Raji (cell line): Measurements from ENCODE around the gene NTF3.

Experiments
- POLR2A ChIP-seq: IDR thresholded peaks from 2 replicates; pipeline ENCODE4 v1.6.1; 2011; ENCODE audit warnings: low read depth, low read length, control low read depth; ENCODE audit not compliant: insufficient read depth

The NTF3 gene

GRCh38 chr12:5521456-5522325 is 89.8 kb downstream of the NTF3 start:
- TF ChIP-seq POLR2A: no peak

GRCh38 chr12:5522432-5523335 is 90.8 kb downstream of the NTF3 start:
- no peak for TF ChIP-seq POLR2A

- TF ChIP-seq POLR2A: no peak
These were observed 91.6 kb downstream of the NTF3 start for GRCh38 chr12:5523396-5524115.

GRCh38 chr12:5524116-5524768 is 92.3 kb downstream of the NTF3 start:
- no peak for TF ChIP-seq POLR2A

- no peak for TF ChIP-seq POLR2A
These were observed 93.0 kb downstream of the NTF3 start for GRCh38 chr12:5524769-5525436.

GRCh38 chr12:5525783-5526367 is 94.0 kb downstream of the NTF3 start:
- TF ChIP-seq POLR2A: no peak

GRCh38 chr12:5533368-5533767 is 101.5 kb downstream of the NTF3 start:
- no peak for TF ChIP-seq POLR2A

- no peak for TF ChIP-seq POLR2A
These were observed 102.7 kb downstream of the NTF3 start for GRCh38 chr12:5534426-5535199.

- TF ChIP-seq POLR2A: no peak
These were observed 103.6 kb downstream of the NTF3 start for GRCh38 chr12:5535541-5535940.

GRCh38 chr12:5537771-5538170 is 105.9 kb downstream of the NTF3 start:
- TF ChIP-seq POLR2A: no peak
